Measurements from ENCODE around the gene STX16.

Gene STX16

DNA sequence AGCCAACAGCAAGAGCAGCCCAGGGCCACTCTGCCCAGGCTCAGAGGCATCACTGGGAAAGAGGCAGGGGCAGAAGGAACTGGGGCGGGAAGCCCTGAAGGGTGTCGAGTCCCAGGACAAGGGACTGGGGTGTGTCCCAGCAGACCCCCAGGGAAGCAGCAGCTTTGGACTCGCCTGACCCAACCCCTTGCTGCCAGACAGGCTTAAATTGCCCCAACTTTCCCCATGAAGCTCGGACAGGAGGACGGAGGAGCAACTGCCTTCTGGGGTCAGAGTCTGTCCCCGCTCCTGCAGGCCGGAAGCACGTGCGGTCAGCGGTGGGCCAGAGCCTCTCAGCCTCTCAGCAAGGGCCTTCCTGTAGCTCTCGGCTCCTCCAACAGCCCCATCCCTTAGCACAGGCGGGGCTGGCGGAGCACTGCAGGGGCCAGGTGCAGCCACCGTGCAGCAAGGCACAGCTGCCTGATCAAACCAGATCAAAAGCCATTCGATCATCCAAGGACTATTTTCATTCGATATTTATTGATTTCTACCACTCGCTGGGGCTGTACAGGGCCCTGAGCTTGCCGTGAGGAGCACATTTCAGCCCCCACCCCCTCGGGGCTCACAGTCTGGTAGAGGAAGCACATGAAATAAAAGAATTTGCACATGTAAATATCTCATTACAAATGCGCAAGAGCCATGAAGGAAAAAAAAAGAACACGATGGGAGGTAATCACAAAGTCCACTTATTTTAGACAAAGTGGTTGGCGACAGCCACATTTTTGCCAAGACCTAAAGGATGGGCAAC lies 31.8 kb upstream of the STX16 start:
- DNase-seq, result no peak

- DNase-seq, result no peak
Measured at GRCh38 chr20:58619864-58620431, 31.1 kb upstream of the STX16 start.

DNA sequence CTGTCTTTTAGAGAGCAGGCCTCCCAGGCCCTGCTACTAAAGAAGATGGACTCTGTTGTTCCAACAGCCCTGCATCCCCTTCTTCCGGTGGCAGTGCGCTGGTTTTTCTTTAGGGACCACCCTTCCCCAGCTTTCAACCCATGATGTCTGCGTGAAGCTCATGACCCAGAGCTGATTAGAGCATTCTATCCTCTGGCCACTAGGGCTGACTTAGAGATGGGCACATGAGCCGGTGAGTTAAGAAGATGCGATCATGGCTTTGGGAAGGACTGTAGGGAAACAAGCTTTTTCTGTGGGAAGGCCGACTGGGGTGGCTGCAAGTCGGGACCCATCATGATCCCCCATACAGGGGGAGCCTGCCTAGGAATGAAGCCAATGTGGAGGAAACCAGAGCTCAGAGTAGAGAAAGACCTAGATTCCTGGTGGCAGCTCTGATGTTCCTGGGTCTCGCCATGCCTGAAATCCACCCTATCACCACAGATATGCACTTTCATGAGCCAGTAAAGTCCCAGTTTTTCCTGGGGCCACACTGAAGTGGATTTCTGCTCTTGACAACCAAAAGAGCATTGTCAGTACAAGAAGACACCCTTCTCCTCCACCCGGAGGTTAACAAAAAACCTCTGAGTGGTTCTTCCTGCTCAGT lies 29.1 kb upstream of the STX16 start:
- no peak for DNase-seq

- no peak for DNase-seq
Measured at GRCh38 chr20:58622671-58623578, 28.2 kb upstream of the STX16 start.

- no peak for DNase-seq
Measured at GRCh38 chr20:58623579-58624473, 27.3 kb upstream of the STX16 start.

DNA sequence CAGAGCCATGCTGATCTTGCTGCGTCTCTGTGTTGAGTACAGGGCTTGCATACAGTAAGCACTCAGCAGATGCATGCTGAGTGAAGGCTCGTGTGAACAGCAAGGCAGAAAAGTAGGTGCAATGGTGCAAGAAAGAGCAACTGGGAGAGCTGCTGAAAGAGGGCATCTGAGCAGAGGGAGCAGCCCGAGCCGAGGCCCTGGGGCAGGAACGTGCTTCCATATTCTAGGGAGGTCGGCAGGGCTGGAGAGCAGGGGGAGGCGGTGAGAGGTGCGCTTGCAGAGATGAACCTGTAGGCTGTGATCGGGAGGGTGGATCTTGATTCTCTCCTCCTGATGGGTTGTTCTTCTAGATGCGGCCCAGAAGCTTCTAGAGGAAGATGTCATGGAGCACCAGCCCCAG lies 26.4 kb upstream of the STX16 start:
- DNase-seq, result no peak

DNA sequence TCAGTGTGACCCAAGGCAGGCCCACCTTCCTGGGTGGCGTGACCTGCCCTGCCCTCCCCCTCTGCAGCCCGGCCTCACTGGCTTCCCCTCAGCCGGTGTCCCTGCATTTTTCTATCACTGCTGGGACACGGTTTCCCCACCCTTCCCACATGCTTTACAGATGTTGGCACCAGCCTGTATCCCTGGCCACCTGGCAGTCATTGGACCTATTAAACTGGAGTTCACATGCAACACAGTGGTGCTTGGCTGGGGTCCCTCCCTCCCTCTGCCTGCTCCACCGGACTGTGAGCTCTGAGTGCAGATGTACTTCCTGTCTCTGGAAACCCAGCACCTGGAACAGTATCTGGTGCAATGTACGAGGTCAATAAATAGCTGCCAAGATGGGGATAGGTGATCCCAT lies 25.5 kb upstream of the STX16 start:
- DNase-seq, result no peak

- DNase-seq, result no peak
Measured at GRCh38 chr20:58626051-58626450, 25.0 kb upstream of the STX16 start.

DNA sequence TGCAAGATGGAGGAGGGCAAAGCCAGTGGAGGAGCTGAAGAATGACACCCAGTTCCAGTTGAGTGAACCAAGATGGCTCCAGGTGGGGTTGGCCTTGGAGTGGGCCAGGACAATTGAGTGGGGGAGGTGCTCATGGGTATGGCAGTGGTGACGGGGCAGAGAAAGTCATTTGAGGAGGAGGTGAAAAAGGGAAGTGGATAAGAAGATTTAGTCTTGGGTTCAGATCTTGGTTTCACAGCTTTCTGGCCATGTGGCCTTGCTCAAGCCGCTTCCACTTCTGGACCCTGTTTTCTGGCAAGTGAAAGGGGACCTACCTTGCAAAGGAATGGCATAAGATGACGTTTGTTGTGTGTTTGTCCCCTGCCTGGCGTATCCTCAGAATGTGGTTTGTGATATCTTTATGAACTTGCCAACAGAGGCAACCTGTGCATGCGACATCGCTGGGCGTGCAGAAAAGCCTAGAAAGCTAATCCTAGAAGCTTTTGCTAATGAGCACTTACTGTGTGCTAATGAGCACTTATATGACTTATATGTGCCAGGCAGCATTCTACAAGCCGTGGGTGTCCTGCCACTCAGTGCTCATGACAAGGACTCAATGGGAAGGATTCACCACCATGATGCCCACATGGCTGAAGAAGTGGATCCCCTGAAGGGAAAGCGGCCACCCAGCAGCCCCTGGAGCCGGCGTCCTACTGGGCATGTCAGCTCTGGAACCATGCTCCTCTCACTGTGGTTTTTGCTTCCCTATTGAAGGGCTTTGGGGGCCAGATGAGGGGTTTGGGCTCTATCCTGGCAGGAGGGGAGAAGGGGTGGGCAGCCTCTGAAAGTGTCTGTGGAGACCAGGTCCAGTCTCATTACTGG lies 23.6 kb upstream of the STX16 start:
- no peak for DNase-seq

DNA sequence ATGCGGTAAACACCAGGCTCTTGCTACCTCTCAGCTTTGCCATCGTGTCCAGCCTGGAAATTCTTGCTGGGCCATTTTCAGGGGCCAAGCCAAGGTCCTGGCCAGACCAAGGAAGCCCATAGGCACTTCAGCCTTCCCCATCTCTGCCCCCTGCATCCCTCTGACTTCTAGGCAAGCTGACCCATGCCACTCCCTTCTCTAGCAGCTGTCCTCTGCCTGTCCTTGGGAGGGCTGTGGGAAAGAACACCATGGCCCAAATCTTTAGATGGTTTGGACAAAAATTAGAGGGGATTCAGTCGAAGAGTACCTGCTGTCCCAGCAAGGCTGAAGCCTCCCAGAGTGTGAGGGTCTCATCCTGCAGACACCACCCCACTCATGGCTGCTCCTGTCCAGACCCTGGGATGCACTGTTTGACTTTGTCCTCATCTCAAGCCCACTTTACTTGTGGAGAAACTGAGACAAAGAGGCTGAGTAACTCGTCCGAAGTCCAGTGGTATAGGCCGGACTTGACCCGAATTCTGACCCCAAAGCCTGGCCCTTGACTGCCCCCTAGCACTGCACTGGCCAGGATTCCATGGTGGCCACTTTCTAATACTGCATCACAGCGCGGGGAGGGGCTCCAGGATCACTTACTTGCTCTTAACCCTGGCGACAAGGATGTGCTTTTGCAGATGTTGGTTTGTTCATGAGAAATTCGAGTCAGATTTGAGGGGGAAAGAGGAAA lies 22.4 kb upstream of the STX16 start:
- DNase-seq, result no peak

DNA sequence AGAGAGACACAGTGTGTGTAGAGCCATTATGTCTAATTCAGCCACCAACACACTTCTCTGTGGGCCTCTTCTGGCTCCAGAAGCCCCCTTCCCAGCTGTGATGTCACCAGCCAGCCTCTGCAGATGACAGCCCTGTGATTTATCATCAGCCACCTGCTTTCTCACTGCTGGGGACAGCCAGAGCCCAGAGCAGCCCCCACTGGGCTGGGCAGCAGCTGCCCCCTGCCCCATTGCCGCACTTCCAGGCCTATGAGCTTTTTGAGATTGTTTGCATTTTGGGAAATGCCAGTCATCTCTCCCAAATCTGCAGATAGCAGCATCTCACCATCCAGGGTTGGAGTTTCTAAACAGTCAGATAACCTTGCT lies 21.9 kb upstream of the STX16 start:
- DNase-seq, result no peak

DNA sequence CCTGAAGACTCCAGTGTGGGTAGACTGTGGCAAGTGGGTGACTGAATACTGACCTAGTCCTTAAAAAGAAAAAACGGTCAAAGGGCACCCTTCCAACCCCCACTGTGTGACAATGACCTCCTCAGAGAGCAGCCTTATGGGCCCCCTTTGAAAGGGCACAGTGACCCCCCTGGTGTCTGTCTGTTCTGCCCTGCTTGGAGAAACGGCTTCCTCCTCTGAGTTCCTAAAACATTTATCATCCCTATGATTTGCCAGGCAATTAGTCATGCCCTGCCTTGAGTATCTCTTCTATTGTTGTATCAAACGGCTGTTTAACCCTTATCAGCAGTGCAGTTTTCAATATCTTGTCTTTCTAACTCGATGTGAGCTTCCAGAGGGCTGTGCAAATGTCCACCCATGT lies 21.0 kb upstream of the STX16 start:
- DNase-seq, result no peak

DNA sequence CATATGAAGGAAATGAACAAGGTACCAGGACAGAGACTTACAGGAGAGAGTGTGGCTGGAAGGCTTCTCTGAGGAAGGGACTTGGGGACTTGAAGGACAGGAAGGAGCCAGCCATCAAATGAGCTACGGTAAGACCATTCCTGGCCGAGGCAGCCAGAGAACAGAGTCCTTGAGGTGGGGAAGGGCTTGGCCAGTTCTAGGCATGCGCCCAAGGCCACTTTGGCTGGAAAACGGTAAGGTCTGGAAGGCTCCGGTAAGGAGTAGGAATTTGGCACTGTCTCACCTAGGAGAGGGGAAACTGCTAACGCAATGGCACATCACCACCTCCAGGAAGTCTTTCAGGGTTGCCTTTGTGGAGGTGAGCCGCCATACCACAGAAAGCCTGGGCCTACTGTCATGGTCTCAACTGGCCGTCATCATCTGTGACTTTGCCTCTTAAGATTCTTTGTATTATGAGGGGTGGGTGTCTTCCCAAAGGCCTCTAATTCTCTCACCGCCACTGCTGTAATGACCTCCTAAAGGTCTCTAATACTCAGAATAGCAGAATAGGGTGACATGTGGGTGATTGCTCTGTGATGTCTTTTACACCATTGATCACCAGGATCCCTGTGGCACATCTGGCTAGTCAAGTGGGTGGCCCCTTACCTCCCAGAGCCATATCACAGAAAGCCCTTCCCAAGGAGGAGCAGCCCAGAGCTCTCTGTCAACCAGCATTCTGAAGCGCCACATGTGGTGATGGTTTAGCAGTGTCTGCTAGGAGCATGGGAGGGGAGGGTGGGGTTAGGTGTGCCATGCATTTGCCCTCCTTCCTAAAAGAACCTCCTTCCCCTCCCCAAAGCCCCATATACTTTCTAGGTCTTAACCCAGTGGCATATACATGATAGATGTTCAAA lies 17.7 kb upstream of the STX16 start:
- peak; percentile 38 for DNase-seq

DNA sequence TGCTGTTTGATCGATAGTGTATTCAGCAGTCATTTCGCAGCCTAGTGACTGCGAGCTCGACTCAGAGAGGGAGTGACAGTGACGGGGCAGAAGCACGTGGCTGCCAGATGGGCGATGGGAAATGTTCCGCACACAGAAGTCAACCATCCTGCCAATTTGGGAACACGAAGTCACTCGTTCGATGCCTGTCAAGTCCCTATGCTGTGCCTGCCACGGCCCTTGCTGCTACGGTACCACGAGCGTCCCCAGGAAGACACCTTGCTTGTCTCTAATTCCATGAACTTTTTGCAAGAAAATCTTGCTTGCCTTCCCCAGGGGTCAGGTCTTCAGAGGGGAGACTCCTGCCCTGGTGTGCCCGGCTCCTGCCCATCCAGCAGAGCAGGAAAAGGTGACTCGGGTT lies 17.0 kb upstream of the STX16 start:
- peak; percentile 36 for DNase-seq

GRCh38 chr20:58634521-58635278 lies 16.4 kb upstream of the STX16 start:
- DNase-seq, result peak; percentile 63

- peak; percentile 17 for DNase-seq
Measured at GRCh38 chr20:58635279-58635665, 15.8 kb upstream of the STX16 start.

DNA sequence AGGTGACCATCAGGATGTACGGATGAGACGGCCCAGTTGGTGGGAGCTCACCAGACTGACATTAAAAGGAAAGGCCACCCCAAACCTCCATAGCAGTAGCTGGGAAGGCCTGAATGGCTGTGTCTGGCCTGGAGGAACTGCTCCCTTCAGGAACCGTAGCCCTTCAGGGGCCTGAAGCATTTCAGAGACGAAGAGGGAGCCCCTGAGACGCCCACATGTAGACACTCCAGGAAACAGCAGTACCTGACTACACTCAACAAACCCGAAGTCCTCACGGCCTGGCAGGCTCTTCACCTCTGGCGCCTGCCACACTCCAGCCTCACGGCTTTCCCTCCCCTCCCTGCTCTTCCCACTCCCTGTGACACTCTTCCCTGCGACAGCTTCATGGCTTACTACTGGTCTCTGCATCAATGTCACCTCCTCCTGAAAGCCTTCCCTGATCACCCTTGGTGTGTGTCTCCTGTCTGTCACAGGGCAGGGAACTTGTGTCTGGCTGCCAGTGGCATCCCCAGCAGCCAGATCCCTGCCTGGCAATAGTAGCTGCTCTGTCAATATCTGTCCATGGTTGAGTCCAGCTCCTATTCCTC lies 14.6 kb upstream of the STX16 start:
- DNase-seq, result peak; percentile 45

DNA sequence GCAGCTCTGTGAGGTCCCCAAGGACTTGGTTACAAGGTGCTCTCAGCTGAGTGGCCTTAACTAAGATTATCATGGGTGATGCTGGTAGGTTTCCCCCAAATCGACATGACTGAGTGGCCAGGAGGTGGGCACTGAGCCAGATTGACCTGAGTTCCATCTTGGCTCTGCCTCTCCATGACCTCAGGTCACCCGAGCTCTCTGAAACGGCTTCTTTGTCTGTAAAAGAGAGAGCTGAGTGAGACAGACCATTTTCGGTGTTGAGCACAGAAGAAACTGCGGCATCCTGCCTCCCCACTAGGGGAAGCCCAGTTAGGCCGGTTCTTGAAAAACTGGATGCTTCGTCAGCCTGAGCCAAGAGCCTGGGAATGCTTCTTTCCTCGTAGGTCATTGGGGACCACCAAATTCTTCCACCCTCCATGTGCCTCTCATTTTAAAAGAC lies 14.1 kb upstream of the STX16 start:
- peak; percentile 44 for DNase-seq

Measured in activated effector memory CD4-positive, alpha-beta T cell treated with anti-CD3 and anti-CD28 coated beads, Interleukin-2, amount 50 U/mL, for 16 hours (primary cell).